ENCODE data around the gene PLCH1.

- TF ChIP-seq EZH2phosphoT487 (IDR thresholded peaks at IDR 0.05; ENCODE audit: borderline replicate concordance, low read length) (no peak), CTCF (conservative IDR thresholded peaks at IDR 0.05; ENCODE audit: low read depth, low read length) (no peak)
These were observed 35.4 kb upstream of the PLCH1 start for GRCh38 chr3:155780291-155780690.
